ENCODE measurements around the gene TMTC2. TPM values are rescaled to one million over a fixed set of nuclear protein-coding genes. Genes with fewer than 3 reads are reported as not detected.

The TMTC2 gene
- total and polyA plus RNA-seq, 10 of the 15 experiments (the other 5 are each of a cell fraction or from before 2014, with no cell fraction given), result 0.14 to 9.7 (median 1.2) TPM

GRCh38 chr12:82673698-82674097, 13.0 kb upstream of the TMTC2 start:
- RAD21 ChIA-PET (ENCODE audit: unreplicated experiment), result no interaction called here
- WGBS (ENCODE audit: insufficient coverage, insufficient replicate concordance, low lambda C conversion rate, missing lambda C conversion rate), result 43% methylated on average over 1 of the region's 1 CpG
- CTCF ChIA-PET, result interaction anchor here (1.2 to 1.4 kb wide), 3 partner anchors 8 to 13 kb away, joined by 3 to 13 read pairs (median 4); partner anchors contain the start of gene TMTC2

More at GRCh38 chr12:82673698-82674097, 13.0 kb upstream of the TMTC2 start:
- no peak overlapping the region for H3K4me3 ChIP-seq
- ATAC-seq (no peak), DNase-seq (ENCODE audit: low read depth, low spot score) (no peak), FAIRE-seq (no peak)
- H3K9ac ChIP-seq (ENCODE audit: control insufficient read depth, insufficient read depth, low read length), result no peak overlapping the region
- H3K27ac ChIP-seq (ENCODE audit: control insufficient read depth, insufficient read depth), result no peak overlapping the region
- no peaks in the 10 kb centered on the region for H3K9me3 ChIP-seq (replicated peaks; ENCODE audit: control insufficient read depth, insufficient read depth, low read length)
- TF ChIP-seq POLR2AphosphoS2 (IDR thresholded peaks at IDR 0.05; ENCODE audit: low read depth, low read length) (no peak), NRF1 (conservative IDR thresholded peaks at IDR 0.05; ENCODE audit: low read depth, low read length) (no peak), ZNF274 (IDR thresholded peaks at IDR 0.05; ENCODE audit: insufficient read depth, insufficient read length) (no peak), PAX5 (IDR thresholded peaks at IDR 0.05; ENCODE audit: borderline replicate concordance, low read depth, low read length) (no peak), IRF5 (IDR thresholded peaks at IDR 0.05; ENCODE audit: borderline replicate concordance) (no peak), RFX5 (IDR thresholded peaks at IDR 0.05; ENCODE audit: low read depth, low read length) (no peak), ETV6 (conservative IDR thresholded peaks at IDR 0.05 in 1 of 2, IDR thresholded peaks at IDR 0.05 in 1 of 2; ENCODE audit: borderline replicate concordance in 1 of 2, low read depth in 1 of 2) (no peak), CEBPB (IDR thresholded peaks at IDR 0.05; ENCODE audit: borderline replicate concordance in 1 of 2, low read depth in 2 of 2, low read length in 2 of 2) (no peak), YY1 (IDR thresholded peaks at IDR 0.05; ENCODE audit: low read depth, low read length) (no peak), ZZZ3 (IDR thresholded peaks at IDR 0.05; ENCODE audit: control insufficient read depth, insufficient read length, low read depth) (no peak), SUZ12 (IDR thresholded peaks at IDR 0.05; ENCODE audit: unreplicated experiment) (no peak)
- TF ChIP-seq, protein P1, sequence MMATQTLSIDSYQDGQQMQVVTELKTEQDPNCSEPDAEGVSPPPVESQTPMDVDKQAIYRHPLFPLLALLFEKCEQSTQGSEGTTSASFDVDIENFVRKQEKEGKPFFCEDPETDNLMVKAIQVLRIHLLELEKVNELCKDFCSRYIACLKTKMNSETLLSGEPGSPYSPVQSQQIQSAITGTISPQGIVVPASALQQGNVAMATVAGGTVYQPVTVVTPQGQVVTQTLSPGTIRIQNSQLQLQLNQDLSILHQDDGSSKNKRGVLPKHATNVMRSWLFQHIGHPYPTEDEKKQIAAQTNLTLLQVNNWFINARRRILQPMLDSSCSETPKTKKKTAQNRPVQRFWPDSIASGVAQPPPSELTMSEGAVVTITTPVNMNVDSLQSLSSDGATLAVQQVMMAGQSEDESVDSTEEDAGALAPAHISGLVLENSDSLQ (IDR thresholded peaks at IDR 0.05), result no peak
- TF ChIP-seq, protein P2, sequence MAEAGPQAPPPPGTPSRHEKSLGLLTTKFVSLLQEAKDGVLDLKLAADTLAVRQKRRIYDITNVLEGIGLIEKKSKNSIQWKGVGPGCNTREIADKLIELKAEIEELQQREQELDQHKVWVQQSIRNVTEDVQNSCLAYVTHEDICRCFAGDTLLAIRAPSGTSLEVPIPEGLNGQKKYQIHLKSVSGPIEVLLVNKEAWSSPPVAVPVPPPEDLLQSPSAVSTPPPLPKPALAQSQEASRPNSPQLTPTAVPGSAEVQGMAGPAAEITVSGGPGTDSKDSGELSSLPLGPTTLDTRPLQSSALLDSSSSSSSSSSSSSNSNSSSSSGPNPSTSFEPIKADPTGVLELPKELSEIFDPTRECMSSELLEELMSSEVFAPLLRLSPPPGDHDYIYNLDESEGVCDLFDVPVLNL (IDR thresholded peaks at IDR 0.05; ENCODE audit: low read depth, low read length), result no peak
- TF ChIP-seq, protein P3, sequence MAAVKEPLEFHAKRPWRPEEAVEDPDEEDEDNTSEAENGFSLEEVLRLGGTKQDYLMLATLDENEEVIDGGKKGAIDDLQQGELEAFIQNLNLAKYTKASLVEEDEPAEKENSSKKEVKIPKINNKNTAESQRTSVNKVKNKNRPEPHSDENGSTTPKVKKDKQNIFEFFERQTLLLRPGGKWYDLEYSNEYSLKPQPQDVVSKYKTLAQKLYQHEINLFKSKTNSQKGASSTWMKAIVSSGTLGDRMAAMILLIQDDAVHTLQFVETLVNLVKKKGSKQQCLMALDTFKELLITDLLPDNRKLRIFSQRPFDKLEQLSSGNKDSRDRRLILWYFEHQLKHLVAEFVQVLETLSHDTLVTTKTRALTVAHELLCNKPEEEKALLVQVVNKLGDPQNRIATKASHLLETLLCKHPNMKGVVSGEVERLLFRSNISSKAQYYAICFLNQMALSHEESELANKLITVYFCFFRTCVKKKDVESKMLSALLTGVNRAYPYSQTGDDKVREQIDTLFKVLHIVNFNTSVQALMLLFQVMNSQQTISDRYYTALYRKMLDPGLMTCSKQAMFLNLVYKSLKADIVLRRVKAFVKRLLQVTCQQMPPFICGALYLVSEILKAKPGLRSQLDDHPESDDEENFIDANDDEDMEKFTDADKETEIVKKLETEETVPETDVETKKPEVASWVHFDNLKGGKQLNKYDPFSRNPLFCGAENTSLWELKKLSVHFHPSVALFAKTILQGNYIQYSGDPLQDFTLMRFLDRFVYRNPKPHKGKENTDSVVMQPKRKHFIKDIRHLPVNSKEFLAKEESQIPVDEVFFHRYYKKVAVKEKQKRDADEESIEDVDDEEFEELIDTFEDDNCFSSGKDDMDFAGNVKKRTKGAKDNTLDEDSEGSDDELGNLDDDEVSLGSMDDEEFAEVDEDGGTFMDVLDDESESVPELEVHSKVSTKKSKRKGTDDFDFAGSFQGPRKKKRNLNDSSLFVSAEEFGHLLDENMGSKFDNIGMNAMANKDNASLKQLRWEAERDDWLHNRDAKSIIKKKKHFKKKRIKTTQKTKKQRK (IDR thresholded peaks at IDR 0.05; ENCODE audit: low read depth, low read length), result no peak
- BruUV-seq (replicated peaks), result no TSS peak
- H2AFZ ChIP-seq (ENCODE audit: control insufficient read depth, low read depth, low read length), result no peak overlapping the region
- in situ Hi-C loops (cut with MboI), result no loop called here
- no peaks in the 10 kb centered on the region for H4K20me1 ChIP-seq (ENCODE audit: control insufficient read depth, insufficient read depth)
- no peaks in the 10 kb centered on the region for H3K4me1 ChIP-seq (ENCODE audit: control insufficient read depth, insufficient read depth, low read length)
- no peaks in the 10 kb centered on the region for H3K36me3 ChIP-seq (ENCODE audit: control insufficient read depth in 2 of 2, insufficient read depth in 2 of 2, low read length in 1 of 2)
- SMC1A ChIA-PET (ENCODE audit: uncharacterized antibody, unreplicated experiment), result interaction anchor here (0.7 to 4.1 kb wide), 3 partner anchors 11 to 1133 kb away, joined by 3 to 20 read pairs (median 4); partner anchors contain the start of gene TMTC2
- no peaks in the 10 kb centered on the region for H3K27me3 ChIP-seq (replicated peaks in 1 of 2; ENCODE audit: control insufficient read depth in 2 of 2, insufficient read depth in 2 of 2, low read length in 1 of 2)
- intact Hi-C loops (cut with micrococcal nuclease; ENCODE audit: unreplicated experiment), result no loop called here
- H3K79me2 ChIP-seq (ENCODE audit: control insufficient read depth, insufficient read depth, low read length), result no peaks in the 10 kb centered on the region
- no peak overlapping the region for H3K4me2 ChIP-seq (ENCODE audit: control insufficient read depth, insufficient read depth)
- POLR2A ChIA-PET, result interaction anchor here (0.5 kb wide), 1 partner anchor 442 kb away, joined by 3 read pairs; no protein-coding TSS in a partner anchor

Measured in GM12878 (cell line).